Measurements from ENCODE around the gene RALGPS2.

- TF ChIP-seq, protein P1, sequence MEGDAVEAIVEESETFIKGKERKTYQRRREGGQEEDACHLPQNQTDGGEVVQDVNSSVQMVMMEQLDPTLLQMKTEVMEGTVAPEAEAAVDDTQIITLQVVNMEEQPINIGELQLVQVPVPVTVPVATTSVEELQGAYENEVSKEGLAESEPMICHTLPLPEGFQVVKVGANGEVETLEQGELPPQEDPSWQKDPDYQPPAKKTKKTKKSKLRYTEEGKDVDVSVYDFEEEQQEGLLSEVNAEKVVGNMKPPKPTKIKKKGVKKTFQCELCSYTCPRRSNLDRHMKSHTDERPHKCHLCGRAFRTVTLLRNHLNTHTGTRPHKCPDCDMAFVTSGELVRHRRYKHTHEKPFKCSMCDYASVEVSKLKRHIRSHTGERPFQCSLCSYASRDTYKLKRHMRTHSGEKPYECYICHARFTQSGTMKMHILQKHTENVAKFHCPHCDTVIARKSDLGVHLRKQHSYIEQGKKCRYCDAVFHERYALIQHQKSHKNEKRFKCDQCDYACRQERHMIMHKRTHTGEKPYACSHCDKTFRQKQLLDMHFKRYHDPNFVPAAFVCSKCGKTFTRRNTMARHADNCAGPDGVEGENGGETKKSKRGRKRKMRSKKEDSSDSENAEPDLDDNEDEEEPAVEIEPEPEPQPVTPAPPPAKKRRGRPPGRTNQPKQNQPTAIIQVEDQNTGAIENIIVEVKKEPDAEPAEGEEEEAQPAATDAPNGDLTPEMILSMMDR (IDR thresholded peaks at IDR 0.05; ENCODE audit: low read depth, low read length): no peak
- no peak for TF ChIP-seq POLR2A (IDR thresholded peaks at IDR 0.05; ENCODE audit: extremely low read depth, insufficient read length)
These were observed 213.9 kb downstream of the RALGPS2 start for GRCh38 chr1:178938959-178939317.

All from NB4 (cell line).